GM12875 (cell line): ENCODE measurements around the gene KIAA1958.

ENCODE experiments used
- H3K4me3 ChIP-seq: one replicate; pipeline ENCODE4 v1.5.1; 2011; ENCODE audit warnings: low read depth, low read length, control low read depth
- TF ChIP-seq, protein P1 (sequence below): IDR thresholded peaks from 2 replicates; pipeline ENCODE4 v1.5.1; 2011; ENCODE audit warnings: low read depth, mild to moderate bottlenecking, control low read depth, inconsistent platforms, low read length, moderate library complexity, borderline replicate concordance; ENCODE audit not compliant: insufficient read depth

Gene KIAA1958

DNA sequence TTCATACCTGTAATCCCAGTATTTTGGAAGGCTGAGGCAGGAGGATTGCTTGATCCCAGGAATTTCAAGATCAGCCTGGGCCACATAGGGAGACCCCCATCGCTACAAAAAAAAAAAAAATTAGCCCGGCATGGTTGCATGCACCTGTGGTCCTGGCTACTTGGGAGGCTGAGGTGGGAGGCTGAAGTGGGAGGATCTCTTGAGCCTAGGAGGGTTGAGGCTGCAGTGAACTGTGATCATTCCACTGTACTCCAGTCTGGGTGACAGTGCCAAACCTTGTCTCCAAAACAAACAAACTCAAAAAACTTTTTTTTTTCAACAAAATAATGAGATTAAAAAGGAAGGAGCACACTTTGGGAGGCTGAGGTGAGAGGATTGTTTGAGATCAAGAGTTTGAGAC, 14.2 kb downstream of the KIAA1958 start:
- H3K4me3 ChIP-seq, result no peak overlapping the region
- TF ChIP-seq, protein P1, sequence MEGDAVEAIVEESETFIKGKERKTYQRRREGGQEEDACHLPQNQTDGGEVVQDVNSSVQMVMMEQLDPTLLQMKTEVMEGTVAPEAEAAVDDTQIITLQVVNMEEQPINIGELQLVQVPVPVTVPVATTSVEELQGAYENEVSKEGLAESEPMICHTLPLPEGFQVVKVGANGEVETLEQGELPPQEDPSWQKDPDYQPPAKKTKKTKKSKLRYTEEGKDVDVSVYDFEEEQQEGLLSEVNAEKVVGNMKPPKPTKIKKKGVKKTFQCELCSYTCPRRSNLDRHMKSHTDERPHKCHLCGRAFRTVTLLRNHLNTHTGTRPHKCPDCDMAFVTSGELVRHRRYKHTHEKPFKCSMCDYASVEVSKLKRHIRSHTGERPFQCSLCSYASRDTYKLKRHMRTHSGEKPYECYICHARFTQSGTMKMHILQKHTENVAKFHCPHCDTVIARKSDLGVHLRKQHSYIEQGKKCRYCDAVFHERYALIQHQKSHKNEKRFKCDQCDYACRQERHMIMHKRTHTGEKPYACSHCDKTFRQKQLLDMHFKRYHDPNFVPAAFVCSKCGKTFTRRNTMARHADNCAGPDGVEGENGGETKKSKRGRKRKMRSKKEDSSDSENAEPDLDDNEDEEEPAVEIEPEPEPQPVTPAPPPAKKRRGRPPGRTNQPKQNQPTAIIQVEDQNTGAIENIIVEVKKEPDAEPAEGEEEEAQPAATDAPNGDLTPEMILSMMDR, result no peak

DNA sequence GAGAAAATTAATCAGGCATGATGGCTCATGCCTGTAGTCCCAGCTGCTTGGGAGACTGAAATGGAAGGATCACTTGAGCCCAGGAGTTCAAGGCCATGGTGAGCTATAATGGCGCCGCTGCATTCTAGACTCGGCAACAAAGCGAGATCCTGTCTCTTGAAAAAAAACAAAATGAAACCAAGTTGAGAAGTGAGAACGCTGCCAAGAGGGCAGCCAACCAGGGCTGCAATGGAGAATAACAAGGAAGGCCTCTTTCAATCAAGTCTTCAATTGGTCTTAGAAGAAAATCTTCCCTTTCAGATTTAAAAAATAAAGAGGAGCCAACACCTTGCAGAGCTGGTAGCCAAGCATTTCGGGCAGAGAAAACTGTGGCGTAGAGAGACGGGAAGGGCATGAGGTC, 14.7 kb downstream of the KIAA1958 start:
- no peak overlapping the region for H3K4me3 ChIP-seq
- TF ChIP-seq, protein P1, result no peak

DNA sequence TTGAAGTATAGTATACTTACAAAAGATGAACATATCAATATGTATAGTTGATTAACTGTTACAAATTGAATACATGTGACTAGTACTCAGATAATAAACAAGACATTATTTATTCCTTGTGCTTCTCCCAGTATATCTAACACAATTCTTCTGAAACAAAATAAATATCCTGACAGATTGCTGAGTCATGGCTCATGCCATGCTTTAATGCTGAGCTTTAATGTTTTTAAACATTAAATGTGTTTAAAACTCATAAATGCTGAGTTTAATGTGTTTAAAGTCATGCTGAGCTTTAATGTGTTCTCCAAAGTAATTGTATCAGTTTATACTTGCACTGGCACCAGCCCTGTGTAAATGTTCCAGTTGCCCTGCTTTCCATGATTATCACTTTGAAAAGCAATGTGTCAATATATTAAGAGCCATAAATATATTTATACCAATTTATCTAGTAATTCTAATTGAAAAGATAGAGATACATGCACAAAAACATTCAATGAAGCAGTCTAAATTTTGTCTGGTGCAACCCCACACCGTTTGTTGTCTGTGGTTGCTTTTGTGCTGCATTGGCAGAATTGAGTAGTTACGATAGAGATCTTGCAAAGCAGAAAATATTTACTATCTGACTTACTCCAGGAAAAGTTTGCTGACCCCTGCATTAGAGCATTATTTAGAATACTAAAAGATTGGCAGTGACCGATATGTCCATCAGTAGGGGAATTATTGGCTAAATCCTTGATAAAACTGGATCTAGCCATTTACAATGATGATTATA, 15.7 kb downstream of the KIAA1958 start:
- TF ChIP-seq, protein P1, result no peak
- no peak overlapping the region for H3K4me3 ChIP-seq

DNA sequence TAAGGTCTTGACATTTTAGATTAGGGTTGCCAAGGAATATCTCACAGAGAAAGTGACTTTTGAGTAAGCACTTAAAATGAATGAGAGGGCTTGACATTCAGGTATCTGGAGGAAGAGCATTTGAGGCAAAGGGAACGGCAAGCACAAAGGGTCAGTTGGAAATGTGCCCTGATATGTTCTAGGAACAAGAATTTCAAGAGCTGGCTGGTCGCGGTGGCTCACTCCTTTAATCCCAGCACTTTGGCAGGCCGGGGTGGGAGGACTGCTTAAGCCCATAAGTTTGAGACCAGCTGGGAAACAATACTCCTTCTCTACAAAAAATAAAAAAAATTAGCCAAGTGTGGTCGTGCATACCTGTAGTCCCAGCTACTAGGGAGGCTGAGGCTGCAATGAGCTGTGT, 16.5 kb downstream of the KIAA1958 start:
- TF ChIP-seq, protein P1, result no peak
- H3K4me3 ChIP-seq, result no peak overlapping the region

DNA sequence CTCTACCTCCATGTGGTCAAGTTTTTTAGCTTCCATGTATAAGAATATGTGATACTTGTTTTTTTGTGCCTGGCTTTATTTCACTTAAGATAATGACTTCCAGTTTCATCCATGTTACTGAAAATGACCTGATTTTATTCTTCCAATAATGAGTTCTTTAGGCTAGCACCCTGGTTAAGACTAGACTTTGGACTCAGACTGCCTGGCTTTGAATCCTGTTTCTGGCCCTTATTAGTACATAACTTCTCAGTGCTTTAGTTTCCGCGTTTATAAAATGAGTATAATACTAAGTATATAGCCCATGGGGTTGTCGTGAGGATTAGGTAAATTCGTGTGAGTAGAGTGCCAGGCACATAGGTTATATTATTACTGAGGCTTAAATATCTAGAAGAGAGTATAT, 18.5 kb downstream of the KIAA1958 start:
- H3K4me3 ChIP-seq, result no peak overlapping the region
- TF ChIP-seq, protein P1, result no peak

DNA sequence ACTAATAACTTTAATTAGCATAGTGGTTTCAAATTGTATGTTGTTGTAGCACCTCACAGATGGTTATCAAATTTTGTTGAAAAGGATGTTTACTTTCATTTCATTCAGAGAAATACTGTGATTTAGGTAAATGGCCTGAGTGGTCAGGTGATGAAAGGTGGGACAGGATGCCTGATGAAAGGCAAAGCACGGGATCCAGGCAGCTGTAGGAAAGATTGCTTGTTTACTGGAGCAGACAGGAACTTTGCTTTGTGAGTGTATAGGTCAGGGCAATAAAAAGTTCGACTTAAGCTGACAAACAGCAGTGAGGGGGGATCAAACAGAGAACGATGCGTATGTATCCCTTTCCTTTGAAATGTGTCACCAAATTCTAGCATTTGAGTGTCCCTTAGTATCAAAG, 19.0 kb downstream of the KIAA1958 start:
- no peak overlapping the region for H3K4me3 ChIP-seq
- TF ChIP-seq, protein P1, result no peak

DNA sequence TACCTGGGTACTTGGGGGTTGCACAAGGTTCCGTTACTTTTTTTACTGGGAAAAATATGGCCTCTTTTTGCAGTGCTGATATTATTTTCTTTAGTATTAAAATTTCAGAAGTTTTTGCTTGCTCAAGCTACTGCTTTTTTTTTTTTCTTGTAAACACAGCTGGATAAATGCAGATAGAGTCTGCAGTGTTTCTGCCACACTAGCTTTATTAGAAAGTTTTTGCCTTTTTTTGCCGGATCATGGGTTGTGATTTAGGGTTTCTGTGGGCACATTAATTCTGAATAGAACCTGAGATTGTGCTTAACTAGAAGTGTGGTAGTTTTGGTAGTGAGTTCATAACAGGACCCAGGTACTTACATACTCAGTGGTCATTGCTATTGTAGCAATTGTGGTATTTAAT, 19.9 kb downstream of the KIAA1958 start:
- no peak overlapping the region for H3K4me3 ChIP-seq
- TF ChIP-seq, protein P1, result no peak
